Measurements from ENCODE around the gene TOX2. TPM values are rescaled to one million over a fixed set of nuclear protein-coding genes. Genes with fewer than 3 reads are reported as not detected.

TOX2 gene
- total RNA-seq, 2 experiments from 2014 or later = 3.3 to 3.9 TPM

DNA sequence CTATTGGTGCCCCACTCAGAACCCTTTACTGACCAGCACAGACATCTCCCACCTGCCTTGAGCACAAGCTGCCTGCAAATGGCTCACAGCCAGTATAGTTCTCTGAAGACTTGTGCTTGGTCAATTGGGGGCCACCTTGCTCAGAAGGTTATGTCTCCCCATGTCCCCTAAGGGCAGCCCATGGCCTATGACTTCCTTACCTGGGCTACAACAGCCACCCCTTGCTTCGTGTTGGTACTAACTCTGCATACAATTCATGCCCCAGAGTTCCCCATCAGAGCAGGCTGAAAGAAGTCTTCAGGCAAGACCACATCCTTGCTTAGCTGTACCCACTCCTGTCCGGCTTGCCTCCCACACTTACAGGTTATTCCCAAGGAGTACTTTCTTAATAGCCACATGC, 57.4 kb downstream of the TOX2 start:
- H3K4me1 Mint-ChIP-seq (ENCODE audit: low read depth) = no peaks in the 10 kb centered on the region
- no peak overlapping the region for H3K27ac ChIP-seq (ENCODE audit: low read depth in 1 of 2, low read length in 2 of 2)
- H3K36me3 Mint-ChIP-seq (ENCODE audit: low read depth) = no peaks in the 10 kb centered on the region
- ChIA-PET CTCF (no interaction called here), POLR2A (interaction anchor here (0.8 kb wide), 1 partner anchor 29 kb away, joined by 4 read pairs; no protein-coding TSS in a partner anchor)
- peaks cover 2% of the 10 kb centered on the region for H3K9me3 Mint-ChIP-seq
- intact Hi-C loops (cut with DNase I, micrococcal nuclease) = no loop called here
- DNase-seq = no peak
- H3K4me3 ChIP-seq (ENCODE audit: low read length) = no peak overlapping the region
- TF ChIP-seq, protein P1, sequence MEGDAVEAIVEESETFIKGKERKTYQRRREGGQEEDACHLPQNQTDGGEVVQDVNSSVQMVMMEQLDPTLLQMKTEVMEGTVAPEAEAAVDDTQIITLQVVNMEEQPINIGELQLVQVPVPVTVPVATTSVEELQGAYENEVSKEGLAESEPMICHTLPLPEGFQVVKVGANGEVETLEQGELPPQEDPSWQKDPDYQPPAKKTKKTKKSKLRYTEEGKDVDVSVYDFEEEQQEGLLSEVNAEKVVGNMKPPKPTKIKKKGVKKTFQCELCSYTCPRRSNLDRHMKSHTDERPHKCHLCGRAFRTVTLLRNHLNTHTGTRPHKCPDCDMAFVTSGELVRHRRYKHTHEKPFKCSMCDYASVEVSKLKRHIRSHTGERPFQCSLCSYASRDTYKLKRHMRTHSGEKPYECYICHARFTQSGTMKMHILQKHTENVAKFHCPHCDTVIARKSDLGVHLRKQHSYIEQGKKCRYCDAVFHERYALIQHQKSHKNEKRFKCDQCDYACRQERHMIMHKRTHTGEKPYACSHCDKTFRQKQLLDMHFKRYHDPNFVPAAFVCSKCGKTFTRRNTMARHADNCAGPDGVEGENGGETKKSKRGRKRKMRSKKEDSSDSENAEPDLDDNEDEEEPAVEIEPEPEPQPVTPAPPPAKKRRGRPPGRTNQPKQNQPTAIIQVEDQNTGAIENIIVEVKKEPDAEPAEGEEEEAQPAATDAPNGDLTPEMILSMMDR (IDR thresholded peaks at IDR 0.05) = no peak
- H3K27me3 Mint-ChIP-seq = no peaks in the 10 kb centered on the region
- H3K27ac Mint-ChIP-seq = no peak overlapping the region
- peaks cover 6% of the 10 kb centered on the region for H3K4me1 ChIP-seq (ENCODE audit: insufficient read depth, low read length)
- H3K36me3 ChIP-seq (ENCODE audit: insufficient read depth, low read length) = no peaks in the 10 kb centered on the region
- peaks cover 0 to 8% of the 10 kb centered on the region in 2 experiments for H3K9me3 ChIP-seq (ENCODE audit: control insufficient read depth in 1 of 2, insufficient read depth in 1 of 2, low read length in 2 of 2)
- ATAC-seq (ENCODE audit: poor library complexity) = no peak
- no peak overlapping the region for H3K4me3 Mint-ChIP-seq
- H3K27me3 ChIP-seq (ENCODE audit: control insufficient read depth in 1 of 2, insufficient read depth in 2 of 2, low read length in 2 of 2) = peaks cover 0 to 2% of the 10 kb centered on the region in 2 experiments

GRCh38 chr20:43972692-43973091, 58.0 kb downstream of the TOX2 start:
- no peak overlapping the region for H3K27ac ChIP-seq (ENCODE audit: low read depth in 1 of 2, low read length in 2 of 2)
- no peaks in the 10 kb centered on the region for H3K36me3 ChIP-seq (ENCODE audit: insufficient read depth, low read length)
- Mint-ChIP-seq H3K9me3 (peaks cover 2% of the 10 kb centered on the region), H3K36me3 (ENCODE audit: low read depth) (no peaks in the 10 kb centered on the region), H3K4me1 (ENCODE audit: low read depth) (no peaks in the 10 kb centered on the region), H3K27me3 (no peaks in the 10 kb centered on the region), H3K27ac (no peak overlapping the region), H3K4me3 (no peak overlapping the region)
- no peak for DNase-seq
- peaks cover 0 to 8% of the 10 kb centered on the region in 2 experiments for H3K9me3 ChIP-seq (ENCODE audit: control insufficient read depth in 1 of 2, insufficient read depth in 1 of 2, low read length in 2 of 2)
- no peak for ATAC-seq (ENCODE audit: poor library complexity)
- intact Hi-C loops (cut with DNase I, micrococcal nuclease) = no loop called here
- peaks cover 0 to 2% of the 10 kb centered on the region in 2 experiments for H3K27me3 ChIP-seq (ENCODE audit: control insufficient read depth in 1 of 2, insufficient read depth in 2 of 2, low read length in 2 of 2)
- TF ChIP-seq, protein P1 (IDR thresholded peaks at IDR 0.05) = no peak
- POLR2A ChIA-PET = interaction anchor here (0.8 kb wide), 1 partner anchor 30 kb away, joined by 4 read pairs; no protein-coding TSS in a partner anchor
- CTCF ChIA-PET = interaction anchor here (0.6 kb wide), 1 partner anchor 24 kb away, joined by 3 read pairs; no protein-coding TSS in a partner anchor
- no peak overlapping the region for H3K4me3 ChIP-seq (ENCODE audit: low read length)
- peaks cover 6% of the 10 kb centered on the region for H3K4me1 ChIP-seq (ENCODE audit: insufficient read depth, low read length)

- no peak overlapping the region for H3K4me3 ChIP-seq (ENCODE audit: low read length)
- ChIA-PET CTCF (interaction anchor here (0.6 kb wide), 1 partner anchor 24 kb away, joined by 3 read pairs; no protein-coding TSS in a partner anchor), POLR2A (no interaction called here)
- Mint-ChIP-seq H3K4me3 (no peak overlapping the region), H3K27me3 (no peaks in the 10 kb centered on the region), H3K36me3 (ENCODE audit: low read depth) (no peaks in the 10 kb centered on the region), H3K4me1 (ENCODE audit: low read depth) (peaks cover 4% of the 10 kb centered on the region), H3K9me3 (peaks cover 2% of the 10 kb centered on the region), H3K27ac (no peak overlapping the region)
- peaks cover 0 to 8% of the 10 kb centered on the region in 2 experiments for H3K9me3 ChIP-seq (ENCODE audit: control insufficient read depth in 1 of 2, insufficient read depth in 1 of 2, low read length in 2 of 2)
- no peak overlapping the region for H3K27ac ChIP-seq (ENCODE audit: low read depth in 1 of 2, low read length in 2 of 2)
- intact Hi-C loops (cut with DNase I, micrococcal nuclease) = no loop called here
- H3K27me3 ChIP-seq (ENCODE audit: control insufficient read depth in 1 of 2, insufficient read depth in 2 of 2, low read length in 2 of 2) = peaks cover 0 to 2% of the 10 kb centered on the region in 2 experiments
- H3K4me1 ChIP-seq (ENCODE audit: insufficient read depth, low read length) = peaks cover 6% of the 10 kb centered on the region
- ATAC-seq (ENCODE audit: poor library complexity) = no peak
- TF ChIP-seq, protein P1 (IDR thresholded peaks at IDR 0.05) = no peak
- no peaks in the 10 kb centered on the region for H3K36me3 ChIP-seq (ENCODE audit: insufficient read depth, low read length)
- no peak for DNase-seq
These were observed 58.6 kb downstream of the TOX2 start for GRCh38 chr20:43973231-43973630.
